ENCODE measurements around the gene PIGU. TPM values are rescaled to one million over a fixed set of nuclear protein-coding genes. Genes with fewer than 3 reads are reported as not detected.
"Not testable (repeated sequence)": the region's sequence is repeated elsewhere in the genome, so short reads cannot be mapped to it uniquely, and the experiment has no call there.

PIGU gene
- total RNA-seq, 5 donors from 2014 or later (not counting 1 experiment from before 2014, with no cell fraction given) = 8.6 to 17.1 (median 13.6) TPM

DNA sequence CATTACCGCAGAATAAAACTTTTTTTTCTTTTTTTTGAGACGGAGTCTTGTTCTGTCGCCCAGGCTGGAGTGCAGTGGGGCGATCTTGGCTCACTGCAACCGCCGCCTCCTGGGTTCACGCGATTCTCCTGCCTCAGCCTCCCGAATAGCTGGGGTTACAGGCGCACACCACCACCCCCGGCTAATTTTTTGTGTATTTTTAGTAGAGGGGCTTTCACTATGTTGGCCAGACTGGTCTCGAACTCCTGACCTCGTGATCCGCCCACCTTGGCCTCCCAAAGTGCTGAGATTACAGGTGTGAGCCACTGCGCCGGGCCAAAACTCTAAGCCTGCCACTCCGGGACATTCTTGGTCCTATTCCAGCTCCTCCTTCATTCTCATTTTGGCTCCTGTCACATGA, 162.9 kb downstream of the PIGU start:
- peaks cover 5 to 18% of the 10 kb centered on the region in 2 experiments for H3K4me1 ChIP-seq (ENCODE audit: control insufficient read depth in 1 of 2, extremely low read depth in 1 of 2, insufficient read depth in 2 of 2, low read length in 2 of 2)
- WGBS (ENCODE audit: insufficient coverage) = 98% methylated on average over 12 of the region's 17 CpGs
- H3K27ac Mint-ChIP-seq; CTCF ChIA-PET; DNase-seq; ATAC-seq (replicated peaks in 1 of 4); H3K9me3 Mint-ChIP-seq; H3K27me3 ChIP-seq (replicated peaks in 1 of 2; ENCODE audit: control insufficient read depth in 2 of 2, extremely low read depth in 1 of 2, insufficient read depth in 2 of 2, low read length in 1 of 2); H3K27ac ChIP-seq (ENCODE audit: low read length); H3K4me3 ChIP-seq (ENCODE audit: control insufficient read depth in 1 of 2, extremely low read depth in 1 of 2, low read length in 1 of 2); H3K27me3 Mint-ChIP-seq; H3K36me3 ChIP-seq (ENCODE audit: control insufficient read depth in 2 of 2, extremely low read depth in 1 of 2, insufficient read depth in 1 of 2, low read length in 1 of 2); H3K9me3 ChIP-seq; H3K36me3 Mint-ChIP-seq: not testable (repeated sequence)
- peak overlapping the region in 1 of 3 donors; percentile 4 for H3K4me3 Mint-ChIP-seq
- peaks cover 36 to 45% (median 38%) of the 10 kb centered on the region in 3 donors for H3K4me1 Mint-ChIP-seq
- POLR2A ChIA-PET = interaction anchor here in 1 of 2 donors (0.6 kb wide), 1 partner anchor 1282 kb away, joined by 3 read pairs; no protein-coding TSS in a partner anchor

DNA sequence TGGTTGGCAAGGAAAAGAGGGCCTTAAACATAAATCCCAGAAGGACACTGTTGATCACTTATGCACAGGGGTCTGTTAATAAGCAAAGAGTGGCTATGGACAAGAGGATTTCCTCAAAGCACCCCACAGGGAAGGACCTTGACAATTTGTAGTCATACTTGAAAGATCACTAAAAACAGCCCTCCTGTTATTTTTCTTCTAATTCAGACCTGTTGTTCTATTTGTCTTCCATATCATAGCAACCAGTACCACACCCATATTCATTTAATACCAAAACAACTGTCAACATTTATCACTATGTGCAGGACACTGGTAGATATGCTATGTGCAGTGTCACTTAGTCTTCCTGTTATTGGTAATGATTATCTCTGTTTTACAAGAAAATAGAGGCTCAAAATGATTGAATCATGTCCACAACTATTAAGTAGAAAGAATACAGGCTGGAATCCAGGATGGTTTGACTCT, 163.9 kb downstream of the PIGU start:
- Mint-ChIP-seq H3K4me1 (peaks cover 26 to 34% (median 32%) of the 10 kb centered on the region in 3 donors), H3K27me3 (no peaks in the 10 kb centered on the region), H3K27ac (peak overlapping the region; percentile 55 to 62), H3K4me3 (peak overlapping the region in 1 of 3 donors; percentile 1), H3K36me3 (peaks cover 3% of the 10 kb centered on the region), H3K9me3 (no peaks in the 10 kb centered on the region)
- peaks cover 0 to 9% of the 10 kb centered on the region in 2 donors for H3K36me3 ChIP-seq (ENCODE audit: control insufficient read depth in 2 of 2, extremely low read depth in 1 of 2, insufficient read depth in 1 of 2, low read length in 1 of 2)
- H3K9me3 ChIP-seq = no peaks in the 10 kb centered on the region
- H3K4me1 ChIP-seq (ENCODE audit: control insufficient read depth in 1 of 2, extremely low read depth in 1 of 2, insufficient read depth in 2 of 2, low read length in 2 of 2) = peaks cover 5 to 12% of the 10 kb centered on the region in 2 experiments
- CTCF ChIA-PET = interaction anchor here in 1 of 2 donors (0.5 kb wide), 1 partner anchor 45 kb away, joined by 3 read pairs; no protein-coding TSS in a partner anchor
- no peak overlapping the region for H3K4me3 ChIP-seq (ENCODE audit: control insufficient read depth in 1 of 2, extremely low read depth in 1 of 2, low read length in 1 of 2)
- DNase-seq (peak in 1 of 35 experiments; percentile 14), ATAC-seq (replicated peaks in 1 of 4) (no peak)
- POLR2A ChIA-PET = no interaction called here
- peak overlapping the region; percentile 52 for H3K27ac ChIP-seq (ENCODE audit: low read length)
- no peaks in the 10 kb centered on the region for H3K27me3 ChIP-seq (replicated peaks in 1 of 2; ENCODE audit: control insufficient read depth in 2 of 2, extremely low read depth in 1 of 2, insufficient read depth in 2 of 2, low read length in 1 of 2)

DNA sequence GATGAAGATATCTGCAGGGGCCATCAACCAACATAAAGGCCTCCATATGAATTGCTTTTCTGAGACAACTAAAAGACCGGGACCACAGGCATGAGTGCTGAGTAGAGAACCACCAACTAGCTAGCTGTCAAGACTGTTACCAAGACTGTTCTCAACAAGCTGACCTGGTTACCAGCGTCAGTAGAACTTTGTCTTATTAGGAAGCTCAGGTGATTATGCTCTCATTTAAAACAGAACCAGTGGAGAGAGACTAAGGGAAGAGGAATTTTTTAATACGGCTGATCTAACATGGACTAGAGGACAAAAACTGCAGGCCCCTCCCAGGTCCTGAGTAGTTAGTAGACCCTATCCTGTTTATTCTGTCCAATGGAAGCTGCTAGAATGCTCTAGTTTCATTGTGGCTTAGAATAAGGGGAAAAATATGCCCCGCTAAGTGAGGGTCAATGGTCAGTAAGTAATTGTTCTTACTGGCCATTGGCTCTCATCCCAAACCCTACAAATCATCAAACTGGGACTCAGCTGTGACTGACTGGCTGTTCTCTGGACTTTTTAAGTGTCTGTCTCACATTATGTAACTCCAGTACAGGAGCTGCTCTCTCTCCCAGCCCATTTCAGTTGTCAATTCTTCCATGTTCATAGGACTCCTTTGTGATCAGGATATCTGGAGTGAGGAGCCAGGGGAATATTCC, 164.5 kb downstream of the PIGU start:
- no peak overlapping the region for H3K4me3 ChIP-seq (ENCODE audit: control insufficient read depth in 1 of 2, extremely low read depth in 1 of 2, low read length in 1 of 2)
- H3K36me3 ChIP-seq (ENCODE audit: control insufficient read depth in 2 of 2, extremely low read depth in 1 of 2, insufficient read depth in 1 of 2, low read length in 1 of 2) = peaks cover 0 to 14% of the 10 kb centered on the region in 2 donors
- Mint-ChIP-seq H3K4me1 (peaks cover 22 to 31% (median 28%) of the 10 kb centered on the region in 3 donors), H3K4me3 (no peak overlapping the region), H3K27ac (peak overlapping the region in 1 of 2 donors; percentile 62), H3K27me3 (no peaks in the 10 kb centered on the region), H3K9me3 (no peaks in the 10 kb centered on the region), H3K36me3 (peaks cover 8% of the 10 kb centered on the region)
- H3K27me3 ChIP-seq (replicated peaks in 1 of 2; ENCODE audit: control insufficient read depth in 2 of 2, extremely low read depth in 1 of 2, insufficient read depth in 2 of 2, low read length in 1 of 2) = no peaks in the 10 kb centered on the region
- H3K9me3 ChIP-seq = no peaks in the 10 kb centered on the region
- ATAC-seq (replicated peaks in 1 of 4) (no peak), DNase-seq (no peak)
- 94% methylated on average over 2 of the region's 4 CpGs for WGBS (ENCODE audit: insufficient coverage)
- CTCF ChIA-PET = interaction anchor here in 1 of 2 donors (0.5 kb wide), 1 partner anchor 42 kb away, joined by 3 read pairs; no protein-coding TSS in a partner anchor
- POLR2A ChIA-PET = no interaction called here
- peak overlapping the region; percentile 52 for H3K27ac ChIP-seq (ENCODE audit: low read length)
- peaks cover 5 to 7% of the 10 kb centered on the region in 2 experiments for H3K4me1 ChIP-seq (ENCODE audit: control insufficient read depth in 1 of 2, extremely low read depth in 1 of 2, insufficient read depth in 2 of 2, low read length in 2 of 2)

DNA sequence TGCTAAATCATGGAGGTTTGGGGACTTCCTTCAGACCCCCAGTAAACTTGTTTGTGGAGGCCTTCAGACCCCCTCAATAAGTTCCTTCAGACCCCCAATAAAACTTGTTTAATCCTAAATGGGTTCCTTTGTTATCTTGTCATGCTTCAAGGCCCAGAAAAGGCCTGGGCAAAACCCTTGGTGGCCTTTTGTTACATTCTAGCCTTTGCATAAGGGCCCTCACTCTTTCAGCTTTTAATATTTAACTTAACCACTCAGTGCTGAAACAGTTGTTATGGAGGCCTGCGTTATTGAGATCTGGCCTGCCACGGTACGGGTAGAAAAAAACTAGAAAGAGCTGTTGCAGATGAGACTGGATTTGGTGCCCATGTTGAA, 165.0 kb downstream of the PIGU start:
- no peak for DNase-seq
- H3K27ac ChIP-seq (ENCODE audit: low read length) = no peak overlapping the region
- Mint-ChIP-seq H3K36me3 (peaks cover 8% of the 10 kb centered on the region), H3K4me1 (peaks cover 22 to 31% (median 28%) of the 10 kb centered on the region in 3 donors), H3K27me3 (no peaks in the 10 kb centered on the region), H3K4me3 (no peak overlapping the region), H3K9me3 (no peaks in the 10 kb centered on the region), H3K27ac (peak overlapping the region in 1 of 2 donors; percentile 62)
- H3K27me3 ChIP-seq (replicated peaks in 1 of 2; ENCODE audit: control insufficient read depth in 2 of 2, extremely low read depth in 1 of 2, insufficient read depth in 2 of 2, low read length in 1 of 2) = no peaks in the 10 kb centered on the region
- ATAC-seq (replicated peaks in 1 of 4) = no peak
- H3K4me3 ChIP-seq (ENCODE audit: control insufficient read depth in 1 of 2, extremely low read depth in 1 of 2, low read length in 1 of 2) = no peak overlapping the region
- ChIA-PET POLR2A (no interaction called here), CTCF (no interaction called here)
- peaks cover 0 to 14% of the 10 kb centered on the region in 2 donors for H3K36me3 ChIP-seq (ENCODE audit: control insufficient read depth in 2 of 2, extremely low read depth in 1 of 2, insufficient read depth in 1 of 2, low read length in 1 of 2)
- no peaks in the 10 kb centered on the region for H3K9me3 ChIP-seq
- peaks cover 3 to 5% of the 10 kb centered on the region in 2 experiments for H3K4me1 ChIP-seq (ENCODE audit: control insufficient read depth in 1 of 2, extremely low read depth in 1 of 2, insufficient read depth in 2 of 2, low read length in 2 of 2)
- no CpG with 5 or more reads among the region's 3 CpGs for WGBS (ENCODE audit: insufficient coverage)

DNA sequence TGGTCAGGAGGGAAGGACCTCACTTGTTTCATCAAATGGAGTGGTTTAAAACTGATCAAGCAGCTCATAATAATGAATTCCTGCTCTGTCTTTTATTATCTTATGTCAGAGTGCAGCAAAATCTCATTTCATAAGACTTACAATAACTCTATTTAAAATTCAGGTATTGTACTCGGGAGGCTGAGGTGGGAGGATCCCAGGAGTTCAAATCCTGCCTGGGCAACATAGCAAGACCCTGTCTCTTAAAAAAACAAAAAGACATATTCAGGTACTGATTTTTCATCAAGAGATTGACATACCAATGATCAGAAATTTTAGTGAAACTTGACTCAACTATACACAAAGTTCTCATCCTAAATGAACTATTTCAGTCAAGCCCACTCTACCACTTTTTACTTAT, 166.3 kb downstream of the PIGU start:
- ATAC-seq (replicated peaks in 1 of 4) = no peak

More for the DNA sequence above, 166.3 kb downstream of the PIGU start:
- H3K36me3 Mint-ChIP-seq = peaks cover 18% of the 10 kb centered on the region
- Histone ChIP-seq H3K27ac (ENCODE audit: low read length) (no peak overlapping the region), H3K4me1 (ENCODE audit: control insufficient read depth in 1 of 2, extremely low read depth in 1 of 2, insufficient read depth in 2 of 2, low read length in 2 of 2) (peaks cover 3% of the 10 kb centered on the region in 2 experiments), H3K27me3 (replicated peaks in 1 of 2; ENCODE audit: control insufficient read depth in 2 of 2, extremely low read depth in 1 of 2, insufficient read depth in 2 of 2, low read length in 1 of 2) (no peaks in the 10 kb centered on the region), H3K36me3 (ENCODE audit: control insufficient read depth in 2 of 2, extremely low read depth in 1 of 2, insufficient read depth in 1 of 2, low read length in 1 of 2) (peaks cover 0 to 26% of the 10 kb centered on the region in 2 donors), H3K9me3 (no peaks in the 10 kb centered on the region), H3K4me3 (ENCODE audit: control insufficient read depth in 1 of 2, extremely low read depth in 1 of 2, low read length in 1 of 2) (no peak overlapping the region)
- no peaks in the 10 kb centered on the region for H3K27me3 Mint-ChIP-seq
- ChIA-PET POLR2A (no interaction called here), CTCF (no interaction called here)
- no CpG with 5 or more reads among the region's 1 CpG for WGBS (ENCODE audit: insufficient coverage)
- no peaks in the 10 kb centered on the region for H3K9me3 Mint-ChIP-seq
- peak overlapping the region in 1 of 2 donors; percentile 39 for H3K27ac Mint-ChIP-seq
- no peak for DNase-seq
- H3K4me1 Mint-ChIP-seq = peaks cover 22 to 29% (median 28%) of the 10 kb centered on the region in 3 donors
- no peak overlapping the region for H3K4me3 Mint-ChIP-seq

Data from T-cell (primary cell).